ENCODE data around the gene ARHGAP26. TPM values are rescaled to one million over a fixed set of nuclear protein-coding genes. Genes with fewer than 3 reads are reported as not detected.

Gene ARHGAP26
- total RNA-seq, 4 donors from 2014 or later = 11.0 to 23.3 (median 14.3) TPM

DNA sequence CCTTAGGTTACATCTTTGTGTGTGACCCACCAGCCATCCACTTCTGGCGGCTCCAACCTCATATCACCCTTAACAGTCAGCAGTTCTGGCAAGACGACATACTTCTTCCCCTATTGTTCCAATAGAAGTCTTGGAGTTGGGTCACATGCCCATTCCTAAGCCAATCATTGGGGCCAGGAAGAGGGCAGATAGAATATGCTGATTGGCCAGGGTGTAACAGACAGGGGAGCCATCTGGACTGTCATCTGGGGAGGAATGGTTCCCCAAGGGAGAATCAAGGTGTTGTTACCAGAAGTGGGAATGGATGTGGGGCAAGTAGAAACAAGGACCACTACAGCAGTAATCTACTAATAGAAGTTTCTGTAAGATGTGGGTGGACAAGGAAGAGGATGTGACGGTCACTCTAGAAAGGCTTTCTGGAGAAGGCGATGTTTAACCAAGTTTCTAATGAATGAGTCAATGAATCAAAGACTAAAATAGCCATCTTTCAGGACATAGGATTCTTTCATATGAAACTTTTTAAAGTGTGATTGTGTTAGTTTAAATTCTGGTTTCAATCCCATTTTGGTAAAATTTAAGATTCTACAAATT is 200.4 kb downstream of the ARHGAP26 start:
- TF ChIP-seq, protein P1, sequence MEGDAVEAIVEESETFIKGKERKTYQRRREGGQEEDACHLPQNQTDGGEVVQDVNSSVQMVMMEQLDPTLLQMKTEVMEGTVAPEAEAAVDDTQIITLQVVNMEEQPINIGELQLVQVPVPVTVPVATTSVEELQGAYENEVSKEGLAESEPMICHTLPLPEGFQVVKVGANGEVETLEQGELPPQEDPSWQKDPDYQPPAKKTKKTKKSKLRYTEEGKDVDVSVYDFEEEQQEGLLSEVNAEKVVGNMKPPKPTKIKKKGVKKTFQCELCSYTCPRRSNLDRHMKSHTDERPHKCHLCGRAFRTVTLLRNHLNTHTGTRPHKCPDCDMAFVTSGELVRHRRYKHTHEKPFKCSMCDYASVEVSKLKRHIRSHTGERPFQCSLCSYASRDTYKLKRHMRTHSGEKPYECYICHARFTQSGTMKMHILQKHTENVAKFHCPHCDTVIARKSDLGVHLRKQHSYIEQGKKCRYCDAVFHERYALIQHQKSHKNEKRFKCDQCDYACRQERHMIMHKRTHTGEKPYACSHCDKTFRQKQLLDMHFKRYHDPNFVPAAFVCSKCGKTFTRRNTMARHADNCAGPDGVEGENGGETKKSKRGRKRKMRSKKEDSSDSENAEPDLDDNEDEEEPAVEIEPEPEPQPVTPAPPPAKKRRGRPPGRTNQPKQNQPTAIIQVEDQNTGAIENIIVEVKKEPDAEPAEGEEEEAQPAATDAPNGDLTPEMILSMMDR (IDR thresholded peaks at IDR 0.05) = no peak
- TF ChIP-seq POLR2A (IDR thresholded peaks at IDR 0.05) = no peak
- WGBS, 2 donors = 81 to 91% methylated on average over 4 of the region's 4 CpGs
- no peak for DNase-seq (ENCODE audit: low spot score in 2 of 2)

DNA sequence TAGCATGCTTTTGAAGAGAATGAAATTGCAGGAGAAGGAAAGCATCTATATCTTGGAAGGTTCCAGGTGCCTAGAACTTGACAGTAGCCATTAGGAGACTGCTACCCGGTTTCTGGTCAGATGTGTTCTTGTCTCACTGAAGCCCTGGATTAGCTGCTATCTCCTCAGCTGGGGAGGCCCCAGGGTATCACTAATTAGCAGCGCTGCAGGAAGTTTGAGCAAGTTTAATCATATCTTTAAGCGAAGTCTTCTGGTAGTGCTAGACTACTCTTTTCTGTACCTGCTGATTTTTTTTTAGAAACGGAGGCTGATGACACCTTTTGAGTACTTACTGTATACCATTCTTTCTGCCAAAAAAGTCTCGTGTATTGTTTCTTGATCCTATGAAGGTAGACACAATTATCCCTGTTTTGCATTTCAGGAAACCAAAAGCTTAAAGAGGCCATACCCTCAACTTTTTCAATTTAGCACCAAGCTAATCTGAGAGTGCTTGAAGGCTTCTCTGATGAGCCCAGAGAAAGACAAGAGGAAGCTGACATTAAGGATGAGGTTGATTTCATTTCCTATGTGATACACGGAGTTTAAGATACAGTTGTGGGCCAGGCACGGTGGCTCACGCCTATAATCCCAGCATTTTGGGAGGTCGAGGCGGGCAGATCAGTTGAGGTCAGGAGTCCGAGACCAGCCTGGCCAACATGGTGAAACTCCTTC is 201.3 kb downstream of the ARHGAP26 start:
- 83 to 84% methylated on average over 11 of the region's 11 CpGs for WGBS, 2 donors
- no peak for TF ChIP-seq POLR2A (IDR thresholded peaks at IDR 0.05)
- TF ChIP-seq, protein P1 (IDR thresholded peaks at IDR 0.05) = no peak
- no peak overlapping the region for H3K4me3 ChIP-seq (ENCODE audit: low read depth, poor library complexity, severe bottlenecking)
- no peak for DNase-seq (ENCODE audit: low spot score in 2 of 2)
- intact Hi-C loops (cut with DNase I; ENCODE audit: low total_unique reads) = no loop called here

More for the DNA sequence above, 200.4 kb downstream of the ARHGAP26 start:
- H3K4me3 ChIP-seq (ENCODE audit: low read depth, poor library complexity, severe bottlenecking) = no peak overlapping the region
- intact Hi-C loops (cut with DNase I; ENCODE audit: low total_unique reads) = no loop called here

DNA sequence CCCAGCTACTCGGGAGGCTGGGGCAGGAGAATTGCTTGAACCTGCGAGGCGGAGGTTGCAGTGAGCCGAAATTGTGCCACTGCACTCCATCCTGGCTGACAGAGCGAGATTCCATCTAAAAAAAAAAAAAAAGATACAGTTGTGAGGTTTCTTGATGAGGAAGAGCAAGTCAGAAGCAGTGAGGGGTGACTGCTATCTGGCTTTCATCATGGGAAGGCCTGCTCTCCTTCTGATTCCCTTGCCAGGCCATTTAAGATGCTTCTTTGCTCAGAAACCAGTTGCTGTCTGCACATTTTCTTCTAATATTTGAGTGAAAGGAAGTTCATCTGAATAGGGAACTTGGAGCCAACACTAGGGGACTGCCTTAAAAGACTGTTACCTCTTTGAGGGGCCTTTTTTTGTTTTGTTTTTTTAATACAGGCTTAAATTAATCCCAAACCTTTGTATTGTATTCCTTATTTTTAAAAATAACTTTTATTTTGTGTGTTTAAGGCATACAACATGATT is 201.9 kb downstream of the ARHGAP26 start:
- no peak for TF ChIP-seq POLR2A (IDR thresholded peaks at IDR 0.05)
- TF ChIP-seq, protein P1 (IDR thresholded peaks at IDR 0.05) = no peak
- H3K4me3 ChIP-seq (ENCODE audit: low read depth, poor library complexity, severe bottlenecking) = no peak overlapping the region
- intact Hi-C loops (cut with DNase I; ENCODE audit: low total_unique reads) = no loop called here
- 95 to 99% methylated on average over 5 of the region's 5 CpGs for WGBS, 2 donors
- DNase-seq (ENCODE audit: low spot score in 2 of 2) = no peak

DNA sequence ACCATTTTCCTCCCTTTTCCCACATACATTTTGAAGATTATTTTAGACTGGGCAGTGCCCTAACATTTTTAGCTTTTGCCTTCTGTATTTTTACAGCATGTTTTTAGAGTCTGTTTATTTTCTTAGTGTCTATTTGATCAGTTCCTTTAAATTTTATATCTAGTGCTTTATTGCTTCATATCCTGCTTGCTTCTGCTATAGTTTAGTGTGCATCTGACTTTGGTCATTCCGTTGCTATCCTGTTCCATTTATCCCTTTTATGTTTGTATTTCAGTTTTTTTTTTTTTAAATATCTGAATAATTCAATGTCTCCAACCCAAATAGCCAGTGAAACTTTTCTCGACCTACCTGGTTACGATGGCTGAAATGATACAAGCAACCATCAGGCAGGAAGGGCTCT is 203.8 kb downstream of the ARHGAP26 start:
- no peak for DNase-seq (ENCODE audit: low spot score in 2 of 2)
- WGBS, 2 donors = 86 to 92% methylated on average over 3 of the region's 3 CpGs
- intact Hi-C loops (cut with DNase I; ENCODE audit: low total_unique reads) = no loop called here
- no peak overlapping the region for H3K4me3 ChIP-seq (ENCODE audit: low read depth, poor library complexity, severe bottlenecking)
- TF ChIP-seq, protein P1 (IDR thresholded peaks at IDR 0.05) = no peak
- no peak for TF ChIP-seq POLR2A (IDR thresholded peaks at IDR 0.05)

DNA sequence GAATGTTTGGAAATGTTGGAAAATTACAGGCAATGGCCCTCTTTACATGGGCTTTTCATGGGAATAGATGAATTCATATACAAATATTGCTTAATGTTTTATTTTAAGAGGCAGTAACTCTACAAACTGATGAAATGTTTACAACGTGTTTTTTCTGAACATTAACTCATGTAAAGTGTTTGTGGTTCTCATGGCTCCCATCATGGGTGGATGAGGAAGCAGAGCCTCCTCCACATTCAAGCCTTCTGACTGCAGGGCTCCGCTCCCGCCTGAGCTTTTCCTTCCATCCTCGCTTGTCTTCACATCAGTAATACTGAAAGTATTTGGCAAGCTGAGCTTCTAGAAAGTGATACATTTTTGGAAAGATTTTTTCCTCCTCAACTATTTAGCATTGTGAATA is 204.2 kb downstream of the ARHGAP26 start:
- DNase-seq (ENCODE audit: low spot score in 2 of 2) = no peak
- WGBS, 2 donors = 72 to 91% methylated on average over 4 of the region's 4 CpGs
- intact Hi-C loops (cut with DNase I; ENCODE audit: low total_unique reads) = no loop called here
- TF ChIP-seq, protein P1 (IDR thresholded peaks at IDR 0.05) = no peak
- no peak for TF ChIP-seq POLR2A (IDR thresholded peaks at IDR 0.05)
- H3K4me3 ChIP-seq (ENCODE audit: low read depth, poor library complexity, severe bottlenecking) = no peak overlapping the region

Data from lower leg skin (tissue), 4 donors.